WTC11 (cell line): ENCODE data around the gene XPR1. TPM values are rescaled to one million over a fixed set of nuclear protein-coding genes. Genes with fewer than 3 reads are reported as not detected.

ENCODE experiments used
- ATAC-seq: fragments of 200-7000 bp; cut with Tn5 transposase; 2 replicates; pipeline ENCODE4 v1.10.0; 2021; ENCODE audit warnings: mild to moderate bottlenecking, moderate library complexity
- CTCF ChIA-PET: fragments of 300-600 bp; sonication (Branson Sonifier 250); formaldehyde crosslinking; loops from one replicate; lab custom pipeline; 2021; ENCODE audit warnings: antibody characterized with exemption; lab: Charles Lee
- POLR2A ChIA-PET: fragments of 350-600 bp; sonication (Branson Sonifier 250); formaldehyde crosslinking; loops from one replicate; lab custom pipeline; 2021; ENCODE audit warnings: antibody characterized with exemption; lab: Charles Lee
- DNase-seq: peaks from one replicate; pipeline ENCODE4 v3.0.0; 2021; ENCODE audit warnings: low spot score
- H3K27ac Mint-ChIP-seq: 2 replicates; pipeline ENCODE4 v1.8.0; 2021; ENCODE audit warnings: mixed read lengths
- H3K27me3 Mint-ChIP-seq: 2 replicates; pipeline ENCODE4 v1.8.0; 2021; ENCODE audit warnings: low read depth, mild to moderate bottlenecking, moderate library complexity, mixed read lengths
- H3K36me3 Mint-ChIP-seq: 2 replicates; pipeline ENCODE4 v1.8.0; 2021; ENCODE audit warnings: mixed read lengths
- H3K4me1 Mint-ChIP-seq: 2 replicates; pipeline ENCODE4 v1.8.0; 2022; ENCODE audit warnings: mixed read lengths
- H3K4me3 Mint-ChIP-seq: 2 replicates; pipeline ENCODE4 v1.8.0; 2021; ENCODE audit warnings: mild to moderate bottlenecking, moderate library complexity, mixed read lengths
- H3K9me3 Mint-ChIP-seq: 2 replicates; pipeline ENCODE4 v1.8.0; 2021; ENCODE audit warnings: mixed read lengths
- ARID4B ChIP-seq: sonication (generic); formaldehyde crosslinking; IDR thresholded peaks from 2 replicates; pipeline ENCODE4 v1.8.0; 2023; ENCODE audit warnings: missing genetic modification reagents, mild to moderate bottlenecking, borderline replicate concordance
- CBFB ChIP-seq: sonication (generic); formaldehyde crosslinking; IDR thresholded peaks from 2 replicates; pipeline ENCODE4 v1.8.1; 2022; ENCODE audit warnings: mild to moderate bottlenecking, low read depth, missing genetic modification reagents
- CDX4 ChIP-seq: fragments of 250-450 bp; sonication (Bioruptor Pico); IDR thresholded peaks from 2 replicates; pipeline ENCODE4 v1.9.0; 2021; ENCODE audit warnings: moderate library complexity, mild to moderate bottlenecking, inconsistent platforms, borderline replicate concordance
- CTCF ChIP-seq: fragments of 200-600 bp; IDR thresholded peaks from 2 replicates; pipeline ENCODE4 v1.8.0; 2022; ENCODE audit warnings: antibody characterized with exemption
- FOXP1 ChIP-seq: sonication (generic); formaldehyde crosslinking; IDR thresholded peaks from 2 replicates; pipeline ENCODE4 v1.8.0; 2022; ENCODE audit warnings: missing genetic modification reagents, mild to moderate bottlenecking, moderate library complexity, borderline replicate concordance
- HMGXB4 ChIP-seq: sonication (generic); formaldehyde crosslinking; IDR thresholded peaks from 2 replicates; pipeline ENCODE4 v1.8.1; 2023; ENCODE audit warnings: mild to moderate bottlenecking, moderate library complexity, missing genetic modification reagents
- JAZF1 ChIP-seq: fragments of 250-450 bp; sonication (Bioruptor Pico); IDR thresholded peaks from 2 replicates; pipeline ENCODE4 v1.9.0; 2021; ENCODE audit warnings: moderate library complexity, mild to moderate bottlenecking, inconsistent platforms
- JUN ChIP-seq: sonication (generic); formaldehyde crosslinking; IDR thresholded peaks from 2 replicates; pipeline ENCODE4 v1.8.0; 2023; ENCODE audit warnings: mild to moderate bottlenecking, missing genetic modification reagents
- MAX ChIP-seq: sonication (generic); formaldehyde crosslinking; IDR thresholded peaks from 2 replicates; pipeline ENCODE4 v1.8.0; 2022; ENCODE audit warnings: mild to moderate bottlenecking, missing genetic modification reagents
- SMAD4 ChIP-seq: sonication (generic); formaldehyde crosslinking; IDR thresholded peaks from 2 replicates; pipeline ENCODE4 v1.8.0; 2022; ENCODE audit warnings: mild to moderate bottlenecking, missing genetic modification reagents
- SOX15 ChIP-seq: fragments of 250-450 bp; sonication (Bioruptor Pico); IDR thresholded peaks from 2 replicates; pipeline ENCODE4 v1.9.0; 2021; ENCODE audit warnings: mild to moderate bottlenecking
- TEAD1 ChIP-seq: sonication (generic); formaldehyde crosslinking; IDR thresholded peaks from 2 replicates; pipeline ENCODE4 v1.8.0; 2022; ENCODE audit warnings: mild to moderate bottlenecking, missing genetic modification reagents
- USF2 ChIP-seq: sonication (generic); formaldehyde crosslinking; IDR thresholded peaks from 2 replicates; pipeline ENCODE4 v1.8.1; 2023; ENCODE audit warnings: mild to moderate bottlenecking, missing genetic modification reagents, moderate library complexity
- ZNF219 ChIP-seq: sonication (generic); formaldehyde crosslinking; IDR thresholded peaks from 2 replicates; pipeline ENCODE4 v1.8.0; 2023; ENCODE audit warnings: missing genetic modification reagents, mild to moderate bottlenecking, borderline replicate concordance
- ZNF263 ChIP-seq: sonication (generic); formaldehyde crosslinking; IDR thresholded peaks from 2 replicates; pipeline ENCODE4 v1.8.1; 2022; ENCODE audit warnings: low read depth, mild to moderate bottlenecking, moderate library complexity, missing genetic modification reagents
- total RNA-seq: library from RNA; stranded (reverse); gene quantifications from 3 replicates; pipeline ENCODE4 v1.2.3, GENCODE V29; 2021

The XPR1 gene
- total RNA-seq, 1 experiment from 2014 or later = 34.6 TPM

- no peak for TF ChIP-seq ARID4B (CRISPR knock-in tag)
- TF ChIP-seq ZNF219 (CRISPR knock-in tag) = no peak
- no peak for TF ChIP-seq SOX15 (CRISPR knock-in tag)
- TF ChIP-seq SMAD4 (CRISPR knock-in tag) = no peak
- TF ChIP-seq JUN (CRISPR knock-in tag) = no peak
- TF ChIP-seq FOXP1 (CRISPR knock-in tag) = no peak
- TF ChIP-seq MAX (CRISPR knock-in tag) = no peak
- TF ChIP-seq ZNF263 (CRISPR knock-in tag) = no peak
- TF ChIP-seq HMGXB4 (CRISPR knock-in tag) = no peak
- no peak for TF ChIP-seq TEAD1 (CRISPR knock-in tag)
- TF ChIP-seq CTCF = no peak
Observed at GRCh38 chr1:180811886-180812285, 180.1 kb downstream of the XPR1 start (continued).

- DNase-seq (no peak), ATAC-seq (no peak)
- ChIA-PET POLR2A (no interaction called here), CTCF (no interaction called here)
- Mint-ChIP-seq H3K4me3 (no peak overlapping the region), H3K27me3 (no peaks in the 10 kb centered on the region), H3K36me3 (no peaks in the 10 kb centered on the region), H3K27ac (no peak overlapping the region), H3K4me1 (peaks cover 6% of the 10 kb centered on the region), H3K9me3 (no peaks in the 10 kb centered on the region)
- TF ChIP-seq CBFB (CRISPR knock-in tag) = no peak
- TF ChIP-seq ZNF263 (CRISPR knock-in tag) = no peak
- TF ChIP-seq USF2 (CRISPR knock-in tag) = no peak
- TF ChIP-seq CDX4 (CRISPR knock-in tag) = no peak
- no peak for TF ChIP-seq JAZF1 (CRISPR knock-in tag)
Observed at GRCh38 chr1:180814258-180814657, 182.4 kb downstream of the XPR1 start.
